NOMO-1 (cell line): ENCODE measurements around the gene ZWILCH.
"Not testable (repeated sequence)": the region's sequence is repeated elsewhere in the genome, so short reads cannot be mapped to it uniquely, and the experiment has no call there.

Experiments used
- DNase-seq, 2 experiments: peaks; one replicate each; lab custom pipeline; 2025; ENCODE audit not compliant: unreplicated experiment in 2 of 2; lab: John Stamatoyannopoulos, UW

ZWILCH gene

DNA sequence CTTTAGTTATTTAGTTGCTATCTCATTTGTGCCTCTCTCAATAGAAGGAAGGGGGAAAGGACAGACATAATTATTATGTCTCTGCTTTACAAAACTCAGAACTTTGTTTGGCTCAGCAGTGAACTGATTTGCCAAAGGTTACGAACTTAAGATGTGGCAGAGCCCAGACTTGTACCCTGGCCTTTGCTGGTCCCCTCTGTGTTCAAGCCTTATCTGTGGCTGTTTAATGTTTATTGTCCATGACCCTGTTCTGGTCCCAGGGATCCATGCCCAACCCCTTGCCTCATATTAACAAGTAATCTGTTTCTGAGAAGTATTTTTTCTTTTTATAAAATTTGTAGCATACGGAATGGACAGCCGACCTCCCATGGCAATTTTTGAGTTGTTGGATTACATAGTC lies 18.2 kb upstream of the ZWILCH start:
- no peak for DNase-seq

DNA sequence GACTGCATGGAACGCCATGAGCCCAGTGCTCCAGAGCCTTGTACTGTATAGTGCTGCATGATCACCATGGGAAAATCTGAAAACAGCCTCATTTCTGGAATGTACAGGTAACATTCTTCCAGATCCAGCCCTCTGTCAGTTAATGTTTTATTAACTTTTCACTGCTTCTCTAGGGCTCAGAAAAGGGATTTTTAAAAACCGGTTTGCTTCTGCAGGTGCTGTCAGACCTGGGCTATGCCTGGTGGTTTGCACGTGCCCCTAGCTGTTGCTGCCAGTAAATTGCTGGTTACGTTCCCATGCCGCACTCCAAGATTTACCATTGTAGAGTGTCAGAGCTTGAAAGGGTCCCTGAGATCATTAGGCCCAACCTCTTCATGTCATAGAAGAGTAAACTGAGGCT lies 16.6 kb upstream of the ZWILCH start:
- no peak for DNase-seq

DNA sequence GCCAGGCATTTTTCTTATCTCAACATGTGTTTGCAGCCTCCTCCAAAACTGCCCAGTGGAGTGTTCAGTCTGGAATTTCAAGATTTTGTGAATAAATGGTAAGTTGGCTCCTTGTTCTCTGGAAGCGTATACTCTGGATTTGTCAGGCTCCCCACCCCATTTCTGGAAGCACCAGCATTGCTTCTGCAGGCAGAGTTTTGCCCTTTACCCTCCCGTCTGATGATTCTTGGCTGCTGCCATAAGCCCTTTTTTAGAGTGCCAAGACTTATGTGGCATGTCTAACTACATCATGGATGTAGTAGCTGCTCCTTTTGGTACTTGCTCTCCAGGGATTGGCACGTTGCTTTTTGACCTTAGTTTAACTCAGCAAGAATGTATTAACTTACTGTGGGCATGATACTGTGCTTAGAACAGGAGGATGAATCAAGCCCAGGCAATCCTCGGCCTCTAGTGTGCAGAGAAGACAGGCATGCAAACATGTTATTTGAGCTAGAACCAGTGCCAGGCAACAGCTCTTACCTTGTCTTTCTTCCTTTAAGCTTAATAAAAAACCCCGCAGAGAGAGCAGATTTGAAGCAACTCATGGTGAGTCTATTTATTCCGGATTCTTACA lies 15.8 kb upstream of the ZWILCH start:
- DNase-seq, result no peak

DNA sequence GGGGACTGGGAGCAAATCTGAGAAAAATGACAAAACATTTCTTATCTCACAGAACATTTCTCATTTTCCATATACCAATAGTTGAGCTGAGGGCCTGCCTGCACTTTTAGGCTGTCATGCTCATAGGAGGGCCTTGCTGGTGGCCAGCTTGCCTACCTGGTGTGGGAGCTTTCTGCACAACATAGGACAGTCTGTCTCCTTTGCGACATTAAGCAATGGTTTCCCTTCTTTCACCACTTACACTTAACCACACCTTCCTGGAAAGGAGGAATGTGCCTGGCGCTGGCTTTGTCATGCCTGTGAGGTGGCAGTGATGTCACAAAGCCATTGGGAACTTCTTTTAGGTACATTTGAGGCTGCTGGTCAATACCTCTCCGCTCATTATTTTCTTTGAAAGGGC lies 13.3 kb upstream of the ZWILCH start:
- DNase-seq, result no peak

DNA sequence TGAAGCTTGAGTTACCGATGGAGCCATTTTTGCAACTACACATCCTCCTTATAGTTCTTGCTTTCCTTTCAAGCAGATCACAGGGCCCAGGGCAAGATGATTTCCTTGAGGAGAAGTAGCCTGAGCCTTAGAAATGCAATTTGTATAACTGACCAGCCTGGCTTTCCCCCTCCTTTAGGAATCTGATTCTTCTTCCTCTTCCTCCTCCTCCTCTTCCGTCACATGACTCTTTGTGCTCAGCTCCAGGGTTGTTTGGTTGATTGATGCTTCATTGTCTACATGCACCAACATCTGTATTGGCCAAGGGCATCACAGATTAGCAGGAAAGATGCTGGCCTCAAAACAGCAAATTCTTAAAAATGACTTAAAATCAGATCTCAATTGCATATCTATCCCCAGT lies 10.9 kb upstream of the ZWILCH start:
- no peak for DNase-seq

DNA sequence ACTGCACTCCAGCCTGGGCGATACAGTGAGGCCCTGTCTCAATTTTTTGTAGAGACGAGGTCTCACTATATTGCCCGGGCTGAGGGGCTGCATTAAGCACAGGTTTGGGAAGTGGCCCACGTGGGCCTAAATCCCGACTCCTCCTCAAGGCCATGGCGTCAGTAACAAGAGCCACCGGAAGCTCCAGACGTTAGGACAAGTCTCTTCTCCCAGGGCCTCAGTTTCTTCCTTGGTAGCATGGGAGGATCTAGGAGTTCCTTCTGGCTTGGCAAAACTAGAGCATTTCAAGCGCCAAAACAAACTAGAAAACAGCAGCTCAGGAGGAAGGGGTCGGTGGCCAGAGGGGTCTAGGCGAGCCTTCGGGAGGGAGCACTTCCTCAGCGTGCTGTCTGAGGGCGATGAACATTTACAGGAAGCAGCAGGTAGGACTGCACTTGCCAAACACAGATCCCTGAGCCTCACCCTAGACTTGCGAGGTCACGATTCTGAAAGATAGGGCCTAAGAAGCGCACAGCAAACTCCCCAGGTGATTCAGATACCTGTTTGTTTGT lies 8.1 kb upstream of the ZWILCH start:
- DNase-seq, result peak in 1 of 2 experiments; percentile 36

DNA sequence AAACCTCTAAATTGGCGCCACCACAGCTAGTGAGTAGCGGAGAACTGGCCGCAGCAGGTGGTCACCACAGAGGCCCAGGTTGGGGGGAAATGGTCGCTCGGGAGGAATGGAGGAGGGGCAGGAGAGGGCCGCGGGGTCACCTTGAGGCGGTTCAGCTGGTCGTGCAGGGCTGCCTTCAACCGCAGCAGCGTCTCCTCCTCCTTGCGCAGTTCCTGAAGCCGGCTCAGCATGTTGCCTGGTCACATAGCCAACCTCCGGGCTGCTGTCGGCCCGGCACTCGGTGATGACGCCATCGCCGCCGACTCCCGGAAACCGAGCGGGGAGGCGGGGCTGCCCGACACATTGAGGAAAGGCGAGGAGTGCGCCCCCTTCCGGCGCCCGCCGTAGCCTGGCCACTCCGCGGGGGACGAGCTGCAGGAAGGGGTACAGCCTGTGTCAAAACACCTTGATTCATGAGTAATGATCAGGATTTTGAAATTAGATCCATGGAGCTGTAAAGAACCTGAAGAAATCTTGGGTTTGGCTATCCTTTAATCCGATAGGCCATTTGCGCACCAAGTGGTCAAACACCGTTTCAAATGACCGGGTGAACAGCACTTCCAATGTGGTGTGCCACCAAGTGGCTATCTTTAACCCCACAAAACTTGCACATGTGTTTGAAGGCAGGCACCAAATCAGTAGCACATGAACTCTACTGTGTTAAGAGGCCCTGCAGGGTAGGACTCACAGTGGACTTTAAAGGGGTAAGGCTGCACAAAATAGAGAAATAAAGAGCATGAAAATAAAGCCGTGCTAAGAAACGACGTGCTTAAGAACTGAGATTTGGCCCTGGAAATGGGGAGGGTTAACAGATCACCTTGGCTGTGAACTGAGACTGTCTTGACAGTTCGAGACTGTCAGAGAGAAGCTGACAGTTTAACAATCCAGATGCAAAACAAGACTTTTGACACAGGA lies 7.3 kb upstream of the ZWILCH start, which contains the start of gene SNAPC5:
Gene SNAPC5 (minus strand): TSS at position 261 of the 954 bp plus-strand sequence. CDS start 31 bp downstream, at position 230.
- DNase-seq, result peak; percentile 85 to 91

DNA sequence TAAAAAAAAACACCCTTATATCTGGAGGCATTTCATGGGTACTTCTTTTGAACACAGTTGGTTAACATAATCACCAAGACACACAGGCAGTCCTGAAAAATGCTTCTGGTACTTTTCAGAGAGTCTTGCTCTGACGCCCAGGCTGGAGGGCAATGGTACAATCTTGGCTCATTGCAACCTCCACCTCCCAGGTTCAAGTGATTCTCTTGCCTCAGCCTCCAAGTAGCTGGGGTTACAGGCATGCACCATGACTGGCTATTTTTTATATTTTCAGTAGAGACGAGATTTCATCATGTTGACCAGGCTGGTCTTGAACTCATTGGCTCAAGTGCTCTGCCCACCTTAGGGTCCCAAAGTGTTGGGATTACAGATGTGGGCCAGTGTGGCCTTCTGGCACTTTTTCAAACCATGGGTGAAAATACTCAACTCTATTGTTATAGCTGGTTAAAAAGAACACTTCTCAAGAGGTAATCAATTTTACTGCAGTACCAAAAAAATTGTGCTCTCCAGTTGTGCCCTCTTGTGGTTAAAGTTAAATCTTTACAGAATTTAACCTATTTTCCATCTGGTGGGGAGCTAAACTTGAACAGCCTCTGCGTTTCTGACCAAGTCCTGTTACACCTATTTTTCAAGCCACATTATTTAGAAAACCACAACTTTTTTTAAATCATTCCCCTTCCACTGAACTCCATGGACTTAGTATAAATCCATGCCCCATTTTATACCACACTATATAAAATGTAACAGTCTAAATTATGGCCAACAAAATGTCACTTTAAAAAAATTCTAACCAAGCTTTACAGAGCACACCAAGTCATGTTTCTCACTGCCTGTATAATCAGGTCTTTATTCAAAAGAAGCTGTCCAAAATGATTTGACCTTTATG lies 6.4 kb upstream of the ZWILCH start:
- peak; percentile 11 to 28 for DNase-seq

DNA sequence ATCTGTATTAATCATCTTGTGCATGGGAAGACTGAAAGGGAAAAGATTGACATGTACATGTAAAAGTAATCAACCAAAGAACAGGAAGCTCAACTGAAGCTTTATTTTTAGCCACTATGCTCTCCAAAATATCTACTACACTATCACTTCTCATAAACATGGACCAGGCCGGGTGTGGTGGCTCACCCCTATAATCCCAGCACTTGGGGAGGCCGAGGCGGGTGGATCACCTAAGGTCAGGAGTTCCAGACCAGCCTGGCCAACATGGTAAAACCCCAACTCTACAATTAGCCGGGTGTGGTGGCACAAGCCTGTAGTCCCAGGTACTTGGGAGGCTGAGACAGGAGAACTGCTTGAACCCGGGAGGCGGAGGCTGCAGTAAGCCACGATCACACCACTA lies 4.8 kb upstream of the ZWILCH start:
- DNase-seq, result not testable (repeated sequence)

DNA sequence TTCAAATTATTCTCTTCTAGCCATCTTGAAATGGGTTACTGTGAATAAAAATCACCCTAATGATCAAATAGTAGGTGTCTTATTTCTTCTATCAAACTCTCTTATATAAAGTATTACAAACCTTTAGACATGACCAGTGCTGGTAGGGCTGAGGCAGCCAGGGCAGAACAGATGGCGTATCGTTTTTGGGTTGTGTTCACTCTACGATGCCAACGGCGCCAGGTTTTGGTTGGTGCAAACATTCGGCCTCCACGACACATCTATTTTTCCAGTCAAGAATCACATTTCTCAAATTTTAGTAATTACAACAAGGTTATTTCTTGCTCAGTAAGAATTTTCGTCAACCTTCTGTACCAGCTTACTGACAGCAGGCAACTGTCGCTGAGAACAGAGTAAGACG lies 2.6 kb upstream of the ZWILCH start:
- no peak for DNase-seq

DNA sequence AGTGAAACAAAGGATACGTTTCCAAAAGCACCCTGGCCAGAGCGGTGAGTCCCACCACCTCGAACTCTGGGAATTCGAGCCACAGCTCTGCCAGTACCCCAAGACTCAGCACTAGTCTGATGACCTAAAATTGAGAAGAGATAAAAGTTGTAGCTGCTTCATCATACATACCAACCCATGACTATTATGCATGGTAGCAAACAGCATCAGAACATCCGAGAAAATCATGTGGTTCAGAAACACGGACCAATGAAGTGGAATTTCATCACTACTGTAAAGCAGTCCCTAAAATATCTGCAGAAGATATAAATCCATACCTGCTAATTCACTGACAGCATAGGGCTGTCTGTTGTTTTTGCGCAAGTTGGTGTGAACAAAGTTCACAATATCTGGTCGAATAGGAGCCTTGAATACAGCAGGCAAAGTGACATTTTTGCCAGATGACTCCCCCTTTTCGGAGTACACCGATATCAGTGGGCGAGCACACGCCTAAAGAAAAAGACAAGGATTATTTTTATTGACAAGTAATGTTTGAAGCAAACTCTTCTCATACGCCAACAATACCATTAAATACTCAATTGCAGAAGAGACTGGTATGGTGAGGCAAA lies 2.0 kb upstream of the ZWILCH start:
- DNase-seq, result not testable (repeated sequence)

DNA sequence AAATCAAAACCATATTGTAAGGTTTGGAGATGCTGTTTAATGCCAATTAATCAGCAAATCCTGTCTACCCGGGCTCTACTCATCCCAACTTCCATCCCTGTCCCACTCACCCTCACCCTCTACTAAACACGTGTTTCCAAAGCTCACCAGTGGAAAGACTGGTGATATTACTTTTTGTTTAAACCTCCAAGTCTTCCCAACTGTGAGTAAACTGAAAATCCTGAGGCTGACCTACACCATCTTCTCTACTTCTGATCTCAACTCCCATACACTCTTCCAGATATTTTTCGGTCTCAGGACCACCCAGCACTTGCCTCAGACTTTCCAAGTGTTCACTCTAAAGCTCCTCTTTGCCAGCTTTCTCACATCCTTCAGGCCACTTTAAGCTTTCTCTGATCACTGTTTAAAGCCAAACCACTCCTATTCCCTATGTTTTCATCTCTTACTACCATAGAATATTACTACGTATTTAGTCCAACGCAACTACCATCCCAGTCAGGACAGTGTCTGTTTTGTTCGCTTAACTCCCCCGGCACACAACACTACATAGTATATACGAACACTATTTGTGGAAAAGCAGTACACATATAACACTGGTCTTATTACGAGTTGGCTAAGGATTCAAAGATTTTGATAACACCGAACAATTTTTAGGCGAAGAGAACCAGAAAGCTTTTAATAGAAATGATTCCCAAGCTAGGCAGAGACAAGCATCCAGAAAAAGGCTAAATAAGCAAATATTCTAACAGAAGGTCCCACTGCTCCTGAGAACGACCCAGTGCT lies 1.2 kb upstream of the ZWILCH start:
- DNase-seq, result no peak

DNA sequence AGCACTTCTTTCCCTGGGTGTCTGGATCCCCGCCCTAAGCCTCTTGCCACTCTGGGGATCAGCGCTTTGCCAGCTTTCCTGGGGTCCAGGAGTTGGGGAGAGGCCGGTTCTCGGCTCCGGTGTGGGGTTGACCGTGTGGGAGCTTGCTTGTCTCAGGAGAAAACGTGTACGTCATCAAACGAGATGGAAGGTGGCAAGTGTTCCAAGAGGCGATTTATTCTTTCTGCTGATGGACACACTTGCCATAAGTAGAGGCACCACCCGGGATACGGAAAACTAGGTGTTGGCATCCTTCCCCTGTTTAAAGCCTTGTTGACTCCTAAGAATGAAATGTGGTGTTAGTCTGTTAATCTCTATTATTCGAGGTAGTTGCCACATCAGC lies 295 bp downstream of the ZWILCH start:
- no peak for DNase-seq

DNA sequence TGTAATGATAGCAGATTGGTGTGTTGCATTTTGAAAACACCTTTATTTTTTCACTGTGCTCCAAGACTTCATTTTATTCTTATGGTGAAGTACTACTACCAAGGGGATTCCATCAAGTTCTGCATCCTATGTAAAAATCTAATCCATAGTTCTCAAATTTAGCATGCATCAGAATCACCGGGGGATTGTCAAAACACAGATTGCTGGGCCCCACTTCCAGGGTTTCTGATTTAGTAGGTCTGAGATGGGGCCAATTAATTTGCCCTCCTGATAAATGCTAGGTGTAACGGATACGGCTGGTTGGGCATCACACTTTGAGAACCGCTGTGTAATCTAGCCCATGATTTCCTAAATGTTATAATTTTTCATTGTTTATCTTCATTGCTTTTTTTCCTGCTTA lies 692 bp downstream of the ZWILCH start:
- DNase-seq, result no peak

DNA sequence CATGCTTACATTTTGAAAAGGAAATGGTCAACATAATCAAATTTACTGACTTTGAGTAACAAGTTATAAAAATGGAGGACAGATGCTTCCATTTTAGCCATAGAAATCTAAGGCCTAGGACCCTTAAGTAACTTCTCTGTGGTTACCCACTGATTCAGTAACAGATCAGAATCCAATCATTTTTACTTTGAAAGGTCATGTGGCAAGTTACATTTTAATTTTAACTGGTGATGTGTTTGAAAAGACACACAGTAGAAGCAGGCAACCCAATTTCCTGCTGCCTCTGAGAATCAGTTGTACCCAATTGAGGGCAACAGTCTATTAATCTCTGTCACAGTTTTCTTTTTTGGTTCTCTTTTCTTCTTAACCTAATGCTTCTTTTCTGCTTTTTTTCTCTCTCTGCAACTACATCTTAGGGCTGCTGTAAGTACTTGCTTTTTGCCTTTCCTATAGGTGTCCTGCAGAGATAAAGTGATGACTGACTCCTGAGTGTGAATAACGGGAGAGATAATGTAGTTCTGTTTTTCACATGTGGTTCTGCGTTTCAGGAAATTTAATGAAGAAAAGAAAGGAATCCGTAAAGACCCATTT lies 3.3 kb downstream of the ZWILCH start:
- DNase-seq, result no peak

DNA sequence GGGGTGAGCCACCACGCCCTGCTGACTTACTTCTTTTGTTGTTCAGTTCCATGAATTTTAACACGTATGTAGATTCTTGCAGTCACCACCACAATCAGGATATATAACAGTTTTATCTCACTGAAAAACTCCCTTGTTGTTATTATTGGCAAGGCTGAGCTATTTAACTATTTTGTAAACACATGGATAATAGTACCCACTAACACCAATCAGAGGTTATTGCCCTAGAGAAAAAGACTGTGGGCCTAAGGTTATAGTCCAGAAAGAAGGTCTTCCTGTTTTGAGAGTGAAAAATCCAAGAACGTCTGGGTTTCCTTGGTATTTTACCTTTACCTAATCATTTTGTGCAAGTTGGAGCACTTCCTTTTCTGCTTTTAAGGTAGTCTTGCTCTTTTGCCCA lies 9.5 kb downstream of the ZWILCH start:
- no peak for DNase-seq

DNA sequence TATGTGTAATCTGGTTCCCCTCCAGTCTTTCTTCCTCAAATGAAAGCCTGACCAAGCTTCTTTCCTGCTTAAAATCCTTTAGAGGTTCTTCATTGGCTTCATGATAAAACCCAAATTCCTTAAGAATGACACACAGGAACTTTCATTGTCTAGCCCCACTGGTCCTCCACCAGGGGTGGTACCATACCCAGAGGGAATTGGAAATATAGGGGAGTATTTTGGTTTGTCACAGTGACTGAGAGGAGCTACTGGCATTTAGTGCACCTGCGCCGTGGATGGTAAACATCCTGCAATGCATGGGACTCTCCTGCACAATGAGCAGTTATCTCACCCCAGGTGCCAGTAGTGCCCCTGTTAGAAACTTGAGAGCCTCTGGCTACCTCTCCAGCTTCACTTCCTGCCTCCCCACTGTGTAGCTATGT lies 10.8 kb downstream of the ZWILCH start:
- no peak for DNase-seq

DNA sequence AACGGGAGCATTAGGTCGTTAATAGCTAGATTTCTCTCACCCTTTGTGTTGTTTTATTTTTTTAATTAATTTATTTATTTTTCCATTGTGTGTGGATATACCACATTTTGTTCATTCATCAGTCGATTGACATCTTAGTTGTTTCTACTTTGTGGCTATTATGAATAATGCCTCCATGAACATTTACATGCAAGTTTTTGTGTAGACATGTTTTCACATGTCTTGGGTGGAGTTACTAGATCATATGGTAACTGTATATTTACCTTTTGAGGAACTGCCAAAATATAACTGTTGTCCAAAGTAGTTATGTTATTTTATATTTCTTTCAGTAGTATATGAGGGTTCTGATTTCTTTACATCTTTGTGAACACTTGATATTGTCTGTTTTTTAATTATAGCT lies 18.8 kb downstream of the ZWILCH start:
- DNase-seq, result no peak

DNA sequence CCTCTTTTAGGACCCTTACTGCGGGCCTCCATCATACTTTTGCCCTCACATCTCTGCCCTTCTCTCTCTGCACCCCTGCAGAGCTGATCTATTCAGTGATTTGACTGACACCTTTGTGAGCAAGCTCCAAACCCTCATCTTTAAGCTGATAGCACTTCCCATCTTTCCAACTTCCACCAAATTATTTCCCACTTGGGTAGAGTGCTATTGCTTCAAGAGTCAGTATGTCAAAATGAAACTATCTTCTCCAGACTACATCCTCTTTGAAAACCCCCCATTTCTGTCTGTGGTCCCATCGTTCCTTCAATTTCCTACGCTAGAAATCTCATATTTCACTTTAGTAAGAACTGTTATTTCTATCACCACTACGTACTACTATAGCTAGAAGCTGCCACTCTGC lies 19.7 kb downstream of the ZWILCH start:
- DNase-seq, result no peak
